HG03575 (cell line): ENCODE measurements around the gene COL1A1.

Experiments used
- ATAC-seq: cut with Tn5 transposase; IDR thresholded peaks from one replicate; pipeline ENCODE4 v1.9.1; 2021; ENCODE audit not compliant: unreplicated experiment, insufficient number of reproducible peaks, low FRiP score; ENCODE audit errors: extremely low read depth

COL1A1 gene

GRCh38 chr17:50165466-50165865 lies 36.0 kb downstream of the COL1A1 start:
- no peak for ATAC-seq

GRCh38 chr17:50165066-50165465 lies 36.4 kb downstream of the COL1A1 start:
- no peak for ATAC-seq

GRCh38 chr17:50164697-50164988 lies 36.8 kb downstream of the COL1A1 start:
- ATAC-seq: no peak

- ATAC-seq: no peak
Observed at GRCh38 chr17:50163843-50164696, 37.4 kb downstream of the COL1A1 start.

GRCh38 chr17:50162466-50163254 lies 38.8 kb downstream of the COL1A1 start:
- ATAC-seq: no peak

GRCh38 chr17:50161911-50162288 lies 39.5 kb downstream of the COL1A1 start:
- no peak for ATAC-seq

GRCh38 chr17:50161023-50161910 lies 40.2 kb downstream of the COL1A1 start:
- no peak for ATAC-seq

- no peak for ATAC-seq
Observed at GRCh38 chr17:50157891-50158290, 43.5 kb downstream of the COL1A1 start.

GRCh38 chr17:50155115-50155819 lies 46.2 kb downstream of the COL1A1 start:
- no peak for ATAC-seq

GRCh38 chr17:50154604-50155003 lies 46.8 kb downstream of the COL1A1 start:
- ATAC-seq: no peak

- ATAC-seq: no peak
Observed at GRCh38 chr17:50153650-50154575, 47.5 kb downstream of the COL1A1 start.

- ATAC-seq: no peak
Observed at GRCh38 chr17:50152736-50153135, 48.7 kb downstream of the COL1A1 start.

GRCh38 chr17:50151937-50152547 lies 49.4 kb downstream of the COL1A1 start:
- ATAC-seq: no peak

GRCh38 chr17:50151041-50151936 lies 50.1 kb downstream of the COL1A1 start:
- ATAC-seq: no peak

- ATAC-seq: no peak
Observed at GRCh38 chr17:50150354-50151040, 50.9 kb downstream of the COL1A1 start, which contains the start of gene PPP1R9B. PPP1R9B (minus strand) TSS chr17:50150677; CDS start chr17:50150513, 164 bp downstream.
